Activated CD4-positive, alpha-beta T cell treated with anti-CD3 and anti-CD28 coated beads, Interleukin-2, amount 50 U/mL, for 4 hours (primary cell): ENCODE measurements around the gene PHC2.

ENCODE experiments used
- DNase-seq, 2 experiments: peaks; one replicate each; pipeline ENCODE4 v3.0.0-alpha.2; 2020

The PHC2 gene

GRCh38 chr1:33414879-33415278, 16.0 kb downstream of the PHC2 start:
- DNase-seq: no peak

- DNase-seq: no peak
Measured at GRCh38 chr1:33410091-33410701, 20.7 kb downstream of the PHC2 start.

- DNase-seq: no peak
Measured at GRCh38 chr1:33408093-33408436, 22.8 kb downstream of the PHC2 start.

- DNase-seq: no peak
Measured at GRCh38 chr1:33407352-33408092, 23.4 kb downstream of the PHC2 start.

- DNase-seq: no peak
Measured at GRCh38 chr1:33402206-33402605, 28.7 kb downstream of the PHC2 start.

- DNase-seq: no peak
Measured at GRCh38 chr1:33401471-33401870, 29.4 kb downstream of the PHC2 start.

- DNase-seq: no peak
Measured at GRCh38 chr1:33400153-33400911, 30.6 kb downstream of the PHC2 start.

- no peak for DNase-seq
Measured at GRCh38 chr1:33399375-33399774, 31.5 kb downstream of the PHC2 start.

- no peak for DNase-seq
Measured at GRCh38 chr1:33397994-33398393, 32.9 kb downstream of the PHC2 start.

- DNase-seq: no peak
Measured at GRCh38 chr1:33397125-33397506, 33.8 kb downstream of the PHC2 start.

- DNase-seq: no peak
Measured at GRCh38 chr1:33396188-33397124, 34.4 kb downstream of the PHC2 start.

- no peak for DNase-seq
Measured at GRCh38 chr1:33394770-33395169, 36.1 kb downstream of the PHC2 start.

GRCh38 chr1:33393991-33394390, 36.9 kb downstream of the PHC2 start:
- DNase-seq: no peak

- DNase-seq: no peak
Measured at GRCh38 chr1:33393524-33393923, 37.4 kb downstream of the PHC2 start.

GRCh38 chr1:33392639-33393038, 38.3 kb downstream of the PHC2 start:
- DNase-seq: no peak

GRCh38 chr1:33392206-33392605, 38.7 kb downstream of the PHC2 start:
- DNase-seq: no peak

- DNase-seq: no peak
Measured at GRCh38 chr1:33391343-33392078, 39.4 kb downstream of the PHC2 start.

- DNase-seq: no peak
Measured at GRCh38 chr1:33390542-33390941, 40.4 kb downstream of the PHC2 start.

GRCh38 chr1:33388805-33389771, 41.8 kb downstream of the PHC2 start:
- no peak for DNase-seq

GRCh38 chr1:33387625-33388024, 43.3 kb downstream of the PHC2 start:
- DNase-seq: no peak

- DNase-seq: no peak
Measured at GRCh38 chr1:33385251-33385650, 45.6 kb downstream of the PHC2 start.
